HEK293T (cell line): ENCODE measurements around the gene DDX6.

ENCODE experiments used
- CTCF ChIA-PET: fragments of 350-600 bp; formaldehyde crosslinking; extraction: SDS; loops from one replicate; lab custom pipeline; 2021; ENCODE audit warnings: antibody characterized with exemption, inconsistent platforms; lab: Yijun Ruan, JAX
- POLR2A ChIA-PET: fragments of 350-600 bp; formaldehyde crosslinking; extraction: SDS; loops from one replicate; lab custom pipeline; 2020; ENCODE audit warnings: antibody characterized with exemption, inconsistent platforms; lab: Yijun Ruan, JAX
- DNase-seq: peaks from one replicate; pipeline ENCODE4 v3.0.0; 2012; ENCODE audit warnings: mixed read lengths; ENCODE audit errors: extremely low spot score
- ARNT ChIP-seq: fragments of 450-650 bp; IDR thresholded peaks from 2 replicates; pipeline ENCODE4 v1.6.1; 2017; ENCODE audit warnings: mild to moderate bottlenecking
- BHLHE40 ChIP-seq: fragments of 450-650 bp; IDR thresholded peaks from 2 replicates; pipeline ENCODE4 v1.6.1; 2016; ENCODE audit warnings: mild to moderate bottlenecking, moderate library complexity, borderline replicate concordance
- CTBP1 ChIP-seq: fragments of 450-650 bp; IDR thresholded peaks from 2 replicates; pipeline ENCODE4 v1.6.1; 2016; ENCODE audit warnings: borderline replicate concordance
- ELF4 ChIP-seq: fragments of 450-650 bp; IDR thresholded peaks from 2 replicates; pipeline ENCODE4 v1.6.1; 2017; ENCODE audit warnings: antibody characterized with exemption
- FOXA1 ChIP-seq: fragments of 450-650 bp; IDR thresholded peaks from 2 replicates; pipeline ENCODE4 v1.6.1; 2016; ENCODE audit warnings: mild to moderate bottlenecking
- FOXK2 ChIP-seq: fragments of 450-650 bp; IDR thresholded peaks from 2 replicates; pipeline ENCODE4 v1.6.1; 2016; ENCODE audit warnings: mild to moderate bottlenecking
- FOXM1 ChIP-seq: fragments of 450-650 bp; IDR thresholded peaks from 2 replicates; pipeline ENCODE4 v1.6.1; 2017; ENCODE audit warnings: mild to moderate bottlenecking, borderline replicate concordance
- HDGF ChIP-seq: fragments of 450-650 bp; IDR thresholded peaks from 2 replicates; pipeline ENCODE4 v1.6.1; 2017; ENCODE audit warnings: antibody characterized with exemption, borderline replicate concordance
- L3MBTL2 ChIP-seq: fragments of 450-650 bp; conservative IDR thresholded peaks from 2 replicates; pipeline ENCODE4 v1.6.1; 2016; ENCODE audit warnings: mild to moderate bottlenecking
- LEF1 ChIP-seq: fragments of 450-650 bp; IDR thresholded peaks from 2 replicates; pipeline ENCODE4 v1.6.1; 2017; ENCODE audit warnings: mild to moderate bottlenecking, borderline replicate concordance
- NFRKB ChIP-seq: fragments of 450-650 bp; IDR thresholded peaks from 2 replicates; pipeline ENCODE4 v1.6.1; 2016; ENCODE audit warnings: mild to moderate bottlenecking, moderate library complexity
- SP1 ChIP-seq: fragments of 450-650 bp; IDR thresholded peaks from 2 replicates; pipeline ENCODE4 v1.6.1; 2017
- SUZ12 ChIP-seq: fragments of 450-650 bp; IDR thresholded peaks from 2 replicates; pipeline ENCODE4 v1.6.1; 2016; ENCODE audit warnings: mild to moderate bottlenecking
- TARDBP ChIP-seq: fragments of 450-650 bp; IDR thresholded peaks from 2 replicates; pipeline ENCODE4 v1.6.1; 2016
- ZNF384 ChIP-seq: fragments of 450-650 bp; IDR thresholded peaks from 2 replicates; pipeline ENCODE4 v1.6.1; 2016
- TF ChIP-seq, protein P1 (sequence below): fragments of 450-650 bp; IDR thresholded peaks from 2 replicates; pipeline ENCODE4 v1.6.1; 2016

Gene DDX6

DNA sequence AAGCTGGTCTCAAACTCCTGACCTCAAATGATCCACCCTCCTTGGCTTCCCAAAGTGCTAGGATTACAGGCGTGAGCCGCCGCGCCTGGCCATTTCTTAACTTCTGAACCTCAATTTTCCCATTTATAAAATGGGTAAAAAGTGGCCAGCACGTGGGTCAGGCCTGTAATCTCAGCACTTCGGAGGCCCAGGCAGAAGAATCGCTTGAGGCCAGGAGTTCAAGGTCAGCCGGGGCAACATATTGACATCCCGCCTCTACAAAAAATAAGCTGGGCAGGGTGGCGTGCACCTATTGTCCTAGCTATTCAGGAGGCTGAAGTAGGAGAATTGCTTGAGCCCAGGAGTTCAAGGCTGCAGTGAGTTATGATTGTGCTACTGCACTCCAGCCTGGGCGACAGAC lies 6.5 kb upstream of the DDX6 start:
- TF ChIP-seq, protein P1, sequence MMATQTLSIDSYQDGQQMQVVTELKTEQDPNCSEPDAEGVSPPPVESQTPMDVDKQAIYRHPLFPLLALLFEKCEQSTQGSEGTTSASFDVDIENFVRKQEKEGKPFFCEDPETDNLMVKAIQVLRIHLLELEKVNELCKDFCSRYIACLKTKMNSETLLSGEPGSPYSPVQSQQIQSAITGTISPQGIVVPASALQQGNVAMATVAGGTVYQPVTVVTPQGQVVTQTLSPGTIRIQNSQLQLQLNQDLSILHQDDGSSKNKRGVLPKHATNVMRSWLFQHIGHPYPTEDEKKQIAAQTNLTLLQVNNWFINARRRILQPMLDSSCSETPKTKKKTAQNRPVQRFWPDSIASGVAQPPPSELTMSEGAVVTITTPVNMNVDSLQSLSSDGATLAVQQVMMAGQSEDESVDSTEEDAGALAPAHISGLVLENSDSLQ = no peak
- TF ChIP-seq LEF1 (no peak), HDGF (no peak), FOXM1 (no peak), CTBP1 (no peak), ELF4 (no peak), L3MBTL2 (no peak), ARNT (no peak), TARDBP (no peak), FOXA1 (no peak), SUZ12 (no peak), FOXK2 (no peak), NFRKB (no peak)
- DNase-seq = no peak
- CTCF ChIA-PET = no interaction called here
- POLR2A ChIA-PET = no interaction called here

DNA sequence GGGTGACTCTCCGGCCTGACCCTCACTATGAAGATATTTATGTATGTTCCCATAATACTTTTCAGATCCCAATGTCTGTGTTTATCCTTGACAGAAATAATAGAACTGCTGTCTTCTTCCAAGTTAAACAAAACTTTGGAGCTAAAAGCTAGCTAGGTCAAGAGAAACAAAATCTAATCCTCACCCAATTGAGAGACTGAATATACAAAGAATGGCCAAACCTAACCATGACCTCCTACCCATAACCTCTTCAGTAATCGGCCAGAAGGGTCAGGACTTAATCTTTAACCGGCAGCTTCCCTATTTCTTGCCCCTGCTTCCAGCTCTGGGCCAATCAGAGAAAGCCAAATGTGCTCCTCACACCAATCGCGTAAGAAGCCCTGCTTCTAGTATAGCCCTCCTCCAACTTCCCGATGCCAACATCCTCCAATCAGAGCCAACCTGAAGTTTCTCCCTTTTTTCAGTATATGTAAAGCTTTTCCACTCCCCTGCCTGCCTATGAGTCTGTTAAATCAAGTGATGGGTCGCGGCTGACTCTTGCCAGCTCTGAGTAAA lies 1.7 kb upstream of the DDX6 start:
- TF ChIP-seq TARDBP (no peak), L3MBTL2 (no peak), FOXM1 (no peak), BHLHE40 (no peak), HDGF (no peak), NFRKB (no peak), CTBP1 (no peak)
- peak; percentile 85 for DNase-seq
- POLR2A ChIA-PET = interaction anchor here (0.6 to 2.8 kb wide), 21 partner anchors 9 to 220 kb away, joined by 3 to 16 read pairs (median 4); partner anchors contain the start of gene CXCR5
- CTCF ChIA-PET = interaction anchor here (1.3 kb wide), 1 partner anchor 102 kb away, joined by 6 read pairs; no protein-coding TSS in a partner anchor

DNA sequence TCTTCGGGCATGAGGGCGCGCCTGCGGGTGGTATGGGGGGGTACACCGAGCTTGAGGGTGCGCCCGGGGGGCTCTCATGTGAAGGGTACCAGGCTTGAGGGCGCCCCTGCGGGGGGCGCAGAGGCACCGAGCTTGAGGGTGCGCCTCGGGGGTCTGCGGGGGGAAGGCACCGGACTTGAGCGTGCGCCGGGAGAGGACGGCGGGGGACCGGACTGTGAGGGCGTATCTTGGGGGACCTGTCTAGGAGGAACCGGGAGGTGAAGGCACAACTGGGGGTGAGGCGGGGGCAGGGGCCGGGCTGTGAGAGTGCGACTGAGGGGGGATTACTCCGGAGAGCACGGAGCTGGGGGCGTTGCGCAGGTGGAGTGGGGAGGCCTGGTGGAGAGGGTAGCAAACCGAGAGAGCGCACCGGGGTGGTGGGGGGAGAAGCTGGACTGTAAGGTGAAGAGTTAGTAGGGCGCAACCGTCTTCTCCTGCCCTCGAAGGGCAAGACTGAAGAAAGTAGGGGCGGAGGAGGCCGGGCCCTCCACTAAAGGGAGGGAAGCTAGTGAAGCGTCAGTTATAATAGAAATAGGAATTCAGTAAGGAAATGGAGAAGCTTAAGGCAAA lies 1.1 kb upstream of the DDX6 start:
- ChIA-PET POLR2A (interaction anchor here (0.6 to 2.8 kb wide), 20 partner anchors 9 to 219 kb away, joined by 3 to 16 read pairs (median 4); partner anchors contain the start of gene CXCR5), CTCF (interaction anchor here (0.6 to 1.3 kb wide), 2 partner anchors 68 to 102 kb away, joined by 3 to 6 read pairs; no protein-coding TSS in a partner anchor)
- TF ChIP-seq NFRKB (no peak), ZNF384 (no peak), TARDBP (no peak), CTBP1 (no peak)
- peak; percentile 14 for DNase-seq

DNA sequence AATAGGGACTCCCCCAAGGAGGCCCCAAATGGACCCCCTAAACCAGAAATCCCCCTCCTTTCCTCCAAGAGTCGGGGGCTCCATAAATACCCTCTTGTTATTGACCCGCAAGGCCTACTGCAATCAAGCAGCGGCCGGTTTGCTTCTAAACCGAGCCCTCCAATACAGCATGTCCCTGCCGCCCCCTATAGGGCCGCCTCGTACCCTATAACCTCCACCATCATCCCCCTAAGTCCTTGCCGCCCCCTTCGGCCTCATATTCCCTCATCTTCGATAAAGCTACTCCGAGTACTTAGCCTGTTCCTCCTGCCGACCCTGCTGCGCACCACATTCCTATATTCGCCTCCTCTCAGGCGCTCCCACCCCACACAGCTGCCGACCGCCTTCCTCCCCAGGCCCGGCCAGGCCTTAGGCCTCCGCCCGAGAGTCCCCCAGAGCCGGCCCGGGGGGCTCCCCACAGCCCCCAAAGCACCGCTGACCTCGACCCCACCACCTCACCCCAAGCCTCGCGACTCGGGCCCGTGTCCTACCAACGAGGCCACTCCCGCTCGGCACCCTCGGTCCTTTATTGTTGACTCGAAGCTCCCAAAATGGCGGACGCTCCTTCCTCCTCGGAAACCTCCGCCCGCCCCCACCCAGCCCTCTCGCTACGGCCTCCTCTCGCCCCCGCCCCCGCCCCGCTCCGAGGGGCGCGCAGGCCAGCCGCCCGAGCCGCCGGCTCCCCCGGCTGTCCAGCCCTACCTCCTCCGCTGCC lies 430 bp downstream of the DDX6 start:
- DNase-seq = peak; percentile 53
- TF ChIP-seq L3MBTL2 = peak; percentile 34
- TF ChIP-seq BHLHE40 = no peak
- POLR2A ChIA-PET = interaction anchor here (0.6 to 2.8 kb wide), 23 partner anchors 9 to 358 kb away, joined by 3 to 8 read pairs (median 3); partner anchors contain the start of genes ABCG4, BCL9L, RPS25 and TRAPPC4
- CTCF ChIA-PET = interaction anchor here (0.8 to 2.0 kb wide), 4 partner anchors 70 to 139 kb away, joined by 3 to 9 read pairs (median 4); no protein-coding TSS in a partner anchor

DNA sequence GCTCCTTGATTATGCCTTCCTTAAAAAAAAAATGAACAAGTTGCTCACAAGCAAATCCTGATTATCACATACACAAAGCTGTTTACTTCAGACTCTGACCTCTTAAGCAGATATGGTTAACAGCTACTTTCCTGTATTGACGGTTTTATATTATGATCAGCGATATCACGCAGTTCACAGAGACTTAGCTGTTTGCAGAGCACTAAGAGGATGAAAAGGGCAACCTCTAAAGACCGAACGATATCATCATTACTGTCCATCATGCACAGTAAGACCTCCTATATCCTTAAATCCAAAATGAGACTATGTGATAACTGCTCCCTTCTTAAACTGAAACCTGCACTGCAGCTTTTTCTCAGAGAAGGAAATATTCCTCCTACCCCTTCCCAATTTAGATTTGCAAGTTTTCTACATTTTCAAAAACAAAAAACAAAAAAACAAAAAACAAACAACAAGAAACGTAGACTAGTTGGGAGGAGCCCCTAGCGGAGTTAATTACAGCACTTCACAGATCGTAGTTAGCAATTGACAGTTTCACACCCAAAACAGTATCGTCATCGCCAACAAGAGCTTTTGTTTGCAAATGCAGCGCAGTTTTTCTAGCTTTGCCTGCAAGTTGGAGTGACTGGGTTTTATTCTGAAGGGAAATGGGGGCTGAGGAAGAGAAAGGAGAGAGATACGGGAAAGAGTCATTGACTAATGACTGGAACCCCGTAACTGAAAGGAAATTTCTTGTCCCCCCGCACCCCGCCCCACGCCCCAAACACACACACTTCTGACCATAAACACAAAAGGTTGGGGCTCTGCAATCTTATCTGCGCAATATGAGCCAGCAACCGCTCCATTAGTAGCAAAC lies 1.2 kb downstream of the DDX6 start:
- CTCF ChIA-PET = interaction anchor here (0.9 to 2.0 kb wide), 3 partner anchors 21 to 140 kb away, joined by 4 to 9 read pairs (median 5); no protein-coding TSS in a partner anchor
- POLR2A ChIA-PET = interaction anchor here (1.1 to 2.0 kb wide), 6 partner anchors 13 to 359 kb away, joined by 3 to 8 read pairs (median 4); partner anchors contain the start of genes ABCG4, RPS25 and TRAPPC4
- no peak for DNase-seq
- TF ChIP-seq L3MBTL2 (no peak), ARNT (no peak), TARDBP (no peak), LEF1 (no peak), FOXA1 (no peak), ELF4 (no peak), FOXM1 (no peak), FOXK2 (no peak), ZNF384 (no peak), CTBP1 (no peak), SUZ12 (no peak), SP1 (no peak), HDGF (no peak), NFRKB (no peak), BHLHE40 (no peak)
- TF ChIP-seq, protein P1 = no peak

DNA sequence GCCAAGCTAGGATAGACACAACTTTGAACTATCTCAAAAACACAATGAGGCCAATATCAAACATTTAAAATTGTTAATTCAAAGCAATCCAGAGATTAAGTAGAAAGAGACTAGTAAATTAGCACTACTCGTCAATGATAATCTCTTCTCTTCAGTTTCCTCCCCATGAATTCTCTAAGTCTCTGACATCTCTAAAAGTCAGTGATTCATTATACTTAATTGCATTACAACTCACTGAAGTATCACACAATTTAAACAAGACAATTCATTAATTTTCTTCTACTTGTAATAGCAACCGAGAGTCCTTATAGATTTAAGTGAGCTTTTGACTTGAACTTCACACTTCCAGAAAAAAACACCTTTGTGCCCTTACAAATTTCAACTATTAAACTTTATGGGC lies 4.3 kb downstream of the DDX6 start:
- DNase-seq = no peak
- TF ChIP-seq HDGF (no peak), ARNT (no peak), SP1 (no peak), SUZ12 (no peak), LEF1 (no peak), L3MBTL2 (no peak)
- TF ChIP-seq, protein P1 = peak; percentile 76
- ChIA-PET POLR2A (no interaction called here), CTCF (interaction anchor here (2.3 kb wide), 1 partner anchor 97 kb away, joined by 7 read pairs; no protein-coding TSS in a partner anchor)
